Measurements from ENCODE around the gene LRMDA.

Gene LRMDA

DNA sequence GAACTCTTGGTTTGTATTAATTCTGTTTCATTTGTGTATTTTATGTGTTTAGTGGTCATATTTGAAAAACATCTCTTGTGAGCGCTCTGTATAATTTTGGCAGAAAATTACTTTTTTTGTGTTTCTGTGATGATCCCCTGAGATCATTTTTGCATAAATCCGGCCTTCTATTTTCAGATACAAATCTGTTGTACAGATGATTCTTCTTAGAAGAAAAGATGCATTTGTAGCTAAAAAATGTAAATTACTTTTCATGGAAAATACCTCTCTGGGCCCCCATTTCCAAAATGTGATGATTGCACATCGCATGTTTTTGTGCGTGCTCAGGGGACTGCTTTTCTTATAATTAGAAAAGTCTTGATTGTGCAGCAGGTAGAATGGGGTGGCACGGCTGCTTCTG is 395.4 kb downstream of the LRMDA start:
- H3K23ac ChIP-seq (ENCODE audit: low read length in 2 of 2): no peak overlapping the region
- H2BK15ac ChIP-seq (ENCODE audit: low read depth, poor library complexity, severe bottlenecking): no peak overlapping the region
- H3K9ac ChIP-seq (ENCODE audit: low read length): no peak overlapping the region
- no peak overlapping the region for H2AFZ ChIP-seq (ENCODE audit: low read depth, low read length)
- no peak overlapping the region for H2BK120ac ChIP-seq (ENCODE audit: low read depth, low read length)
- no peaks in the 10 kb centered on the region for H3K36me3 ChIP-seq (ENCODE audit: control insufficient read depth in 1 of 2, insufficient read depth in 2 of 2, low read depth in 1 of 2, low read length in 2 of 2)
- H4K91ac ChIP-seq (ENCODE audit: low read length): no peak overlapping the region
- no peaks in the 10 kb centered on the region for H3K79me1 ChIP-seq (replicated peaks; ENCODE audit: low read length, poor library complexity, severe bottlenecking)
- H3K18ac ChIP-seq (ENCODE audit: low read depth in 1 of 2, low read length in 2 of 2): no peak overlapping the region
- H3K4ac ChIP-seq (ENCODE audit: low read depth in 1 of 2, low read length in 2 of 2): no peak overlapping the region
- H3K27ac ChIP-seq (ENCODE audit: low read length, poor library complexity, severe bottlenecking): no peak overlapping the region
- H3K9me3 ChIP-seq (ENCODE audit: control insufficient read depth, low read length): peaks cover 4% of the 10 kb centered on the region
- H2BK12ac ChIP-seq (ENCODE audit: low read length in 2 of 2): no peak overlapping the region
- H2AK5ac ChIP-seq (ENCODE audit: low read length, severe bottlenecking): no peak overlapping the region
- no peak for DNase-seq
- H3K14ac ChIP-seq (ENCODE audit: low read length in 2 of 2): no peak overlapping the region
- H3K27me3 ChIP-seq (ENCODE audit: control insufficient read depth in 1 of 2, insufficient read depth in 1 of 2, low read length in 2 of 2): no peaks in the 10 kb centered on the region
- H2BK5ac ChIP-seq (ENCODE audit: low read depth, low read length, poor library complexity, severe bottlenecking): no peak overlapping the region
- H3K4me1 ChIP-seq (ENCODE audit: control insufficient read depth, insufficient read depth, low read depth, low read length): no peaks in the 10 kb centered on the region
- H3K4me2 ChIP-seq (ENCODE audit: low read length, poor library complexity, severe bottlenecking): no peak overlapping the region
- WGBS: 95% methylated on average over 3 of the region's 5 CpGs
- H4K8ac ChIP-seq (ENCODE audit: low read length): no peak overlapping the region
- no peak overlapping the region for H3K4me3 ChIP-seq (ENCODE audit: insufficient read depth in 1 of 2, low read depth in 1 of 2, low read length in 2 of 2)

- Histone ChIP-seq H3K18ac (ENCODE audit: low read depth in 1 of 2, low read length in 2 of 2) (no peak overlapping the region), H4K91ac (ENCODE audit: low read length) (no peak overlapping the region), H2BK120ac (ENCODE audit: low read depth, low read length) (no peak overlapping the region), H3K4ac (ENCODE audit: low read depth in 1 of 2, low read length in 2 of 2) (no peak overlapping the region), H2BK15ac (ENCODE audit: low read depth, poor library complexity, severe bottlenecking) (no peak overlapping the region), H3K23ac (ENCODE audit: low read length in 2 of 2) (no peak overlapping the region), H3K79me1 (replicated peaks; ENCODE audit: low read length, poor library complexity, severe bottlenecking) (no peaks in the 10 kb centered on the region), H2BK12ac (ENCODE audit: low read length in 2 of 2) (no peak overlapping the region), H3K4me3 (ENCODE audit: insufficient read depth in 1 of 2, low read depth in 1 of 2, low read length in 2 of 2) (no peak overlapping the region), H3K9ac (ENCODE audit: low read length) (no peak overlapping the region), H3K27ac (ENCODE audit: low read length, poor library complexity, severe bottlenecking) (no peak overlapping the region), H2AFZ (ENCODE audit: low read depth, low read length) (no peak overlapping the region), H3K14ac (ENCODE audit: low read length in 2 of 2) (no peak overlapping the region), H3K27me3 (ENCODE audit: control insufficient read depth in 1 of 2, insufficient read depth in 1 of 2, low read length in 2 of 2) (no peaks in the 10 kb centered on the region), H2AK5ac (ENCODE audit: low read length, severe bottlenecking) (no peak overlapping the region), H3K4me1 (ENCODE audit: control insufficient read depth, insufficient read depth, low read depth, low read length) (no peaks in the 10 kb centered on the region), H2BK5ac (ENCODE audit: low read depth, low read length, poor library complexity, severe bottlenecking) (no peak overlapping the region), H3K36me3 (ENCODE audit: control insufficient read depth in 1 of 2, insufficient read depth in 2 of 2, low read depth in 1 of 2, low read length in 2 of 2) (no peaks in the 10 kb centered on the region), H3K9me3 (ENCODE audit: control insufficient read depth, low read length) (no peaks in the 10 kb centered on the region), H4K8ac (ENCODE audit: low read length) (no peak overlapping the region), H3K4me2 (ENCODE audit: low read length, poor library complexity, severe bottlenecking) (no peak overlapping the region)
- WGBS: 95% methylated on average over 4 of the region's 5 CpGs
- no peak for DNase-seq
These were observed 396.2 kb downstream of the LRMDA start for GRCh38 chr10:75827587-75828021.

- DNase-seq: no peak
- H4K91ac ChIP-seq (ENCODE audit: low read length): no peak overlapping the region
- H3K4me2 ChIP-seq (ENCODE audit: low read length, poor library complexity, severe bottlenecking): no peak overlapping the region
- H3K14ac ChIP-seq (ENCODE audit: low read length in 2 of 2): no peak overlapping the region
- no peaks in the 10 kb centered on the region for H3K27me3 ChIP-seq (ENCODE audit: control insufficient read depth in 1 of 2, insufficient read depth in 1 of 2, low read length in 2 of 2)
- H2BK15ac ChIP-seq (ENCODE audit: low read depth, poor library complexity, severe bottlenecking): no peak overlapping the region
- no peak overlapping the region for H4K8ac ChIP-seq (ENCODE audit: low read length)
- H3K79me1 ChIP-seq (replicated peaks; ENCODE audit: low read length, poor library complexity, severe bottlenecking): no peaks in the 10 kb centered on the region
- no peaks in the 10 kb centered on the region for H3K9me3 ChIP-seq (ENCODE audit: control insufficient read depth, low read length)
- H3K18ac ChIP-seq (ENCODE audit: low read depth in 1 of 2, low read length in 2 of 2): no peak overlapping the region
- H2BK12ac ChIP-seq (ENCODE audit: low read length in 2 of 2): no peak overlapping the region
- no peak overlapping the region for H3K23ac ChIP-seq (ENCODE audit: low read length in 2 of 2)
- no peak overlapping the region for H3K4me3 ChIP-seq (ENCODE audit: insufficient read depth in 1 of 2, low read depth in 1 of 2, low read length in 2 of 2)
- no peak overlapping the region for H2BK120ac ChIP-seq (ENCODE audit: low read depth, low read length)
- no peaks in the 10 kb centered on the region for H3K36me3 ChIP-seq (ENCODE audit: control insufficient read depth in 1 of 2, insufficient read depth in 2 of 2, low read depth in 1 of 2, low read length in 2 of 2)
- 97% methylated on average over 3 of the region's 3 CpGs for WGBS
- H2BK5ac ChIP-seq (ENCODE audit: low read depth, low read length, poor library complexity, severe bottlenecking): no peak overlapping the region
- no peak overlapping the region for H3K4ac ChIP-seq (ENCODE audit: low read depth in 1 of 2, low read length in 2 of 2)
- no peak overlapping the region for H3K9ac ChIP-seq (ENCODE audit: low read length)
- no peak overlapping the region for H2AK5ac ChIP-seq (ENCODE audit: low read length, severe bottlenecking)
- H3K27ac ChIP-seq (ENCODE audit: low read length, poor library complexity, severe bottlenecking): no peak overlapping the region
- H2AFZ ChIP-seq (ENCODE audit: low read depth, low read length): no peak overlapping the region
- H3K4me1 ChIP-seq (ENCODE audit: control insufficient read depth, insufficient read depth, low read depth, low read length): no peaks in the 10 kb centered on the region
These were observed 397.0 kb downstream of the LRMDA start for GRCh38 chr10:75828413-75828812.

DNA sequence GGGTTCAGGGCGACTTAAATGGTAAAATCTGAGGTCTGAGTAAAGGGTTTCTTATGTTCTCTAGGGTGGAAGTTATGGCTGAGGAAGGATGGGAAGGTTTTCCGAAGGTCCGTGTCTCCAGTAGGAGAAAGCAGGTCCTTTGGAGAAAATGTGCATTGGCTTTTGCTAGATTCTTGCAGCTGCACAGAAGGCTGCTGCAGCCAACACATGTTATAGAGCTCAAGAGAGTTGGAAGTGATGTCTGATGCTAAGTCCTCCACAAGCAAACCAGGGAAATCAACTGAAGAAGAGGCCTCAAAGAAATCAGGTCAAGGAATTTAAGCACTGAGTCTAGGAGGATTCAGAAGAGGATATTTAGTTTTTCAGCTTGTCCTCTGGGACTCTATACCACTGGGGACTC is 404.6 kb downstream of the LRMDA start:
- H4K8ac ChIP-seq (ENCODE audit: low read length): no peak overlapping the region
- no peak overlapping the region for H3K4me3 ChIP-seq (ENCODE audit: insufficient read depth in 1 of 2, low read depth in 1 of 2, low read length in 2 of 2)
- no peak overlapping the region for H2BK5ac ChIP-seq (ENCODE audit: low read depth, low read length, poor library complexity, severe bottlenecking)
- no peaks in the 10 kb centered on the region for H3K36me3 ChIP-seq (ENCODE audit: control insufficient read depth in 1 of 2, insufficient read depth in 2 of 2, low read depth in 1 of 2, low read length in 2 of 2)
- H3K4me1 ChIP-seq (ENCODE audit: control insufficient read depth, insufficient read depth, low read depth, low read length): no peaks in the 10 kb centered on the region
- H3K18ac ChIP-seq (ENCODE audit: low read depth in 1 of 2, low read length in 2 of 2): no peak overlapping the region
- H3K9me3 ChIP-seq (ENCODE audit: control insufficient read depth, low read length): no peaks in the 10 kb centered on the region
- H2AK5ac ChIP-seq (ENCODE audit: low read length, severe bottlenecking): no peak overlapping the region
- no peak overlapping the region for H2BK120ac ChIP-seq (ENCODE audit: low read depth, low read length)
- 80% methylated on average over 3 of the region's 3 CpGs for WGBS
- H3K14ac ChIP-seq (ENCODE audit: low read length in 2 of 2): no peak overlapping the region
- no peak overlapping the region for H3K27ac ChIP-seq (ENCODE audit: low read length, poor library complexity, severe bottlenecking)
- no peak overlapping the region for H2BK12ac ChIP-seq (ENCODE audit: low read length in 2 of 2)
- no peak overlapping the region for H3K23ac ChIP-seq (ENCODE audit: low read length in 2 of 2)
- no peak for DNase-seq
- no peak overlapping the region for H2AFZ ChIP-seq (ENCODE audit: low read depth, low read length)
- no peaks in the 10 kb centered on the region for H3K79me1 ChIP-seq (replicated peaks; ENCODE audit: low read length, poor library complexity, severe bottlenecking)
- no peak overlapping the region for H3K9ac ChIP-seq (ENCODE audit: low read length)
- no peak overlapping the region for H4K91ac ChIP-seq (ENCODE audit: low read length)
- H3K4me2 ChIP-seq (ENCODE audit: low read length, poor library complexity, severe bottlenecking): no peak overlapping the region
- H3K27me3 ChIP-seq (ENCODE audit: control insufficient read depth in 1 of 2, insufficient read depth in 1 of 2, low read length in 2 of 2): peaks cover 0 to 4% of the 10 kb centered on the region in 2 experiments
- H3K4ac ChIP-seq (ENCODE audit: low read depth in 1 of 2, low read length in 2 of 2): no peak overlapping the region
- H2BK15ac ChIP-seq (ENCODE audit: low read depth, poor library complexity, severe bottlenecking): no peak overlapping the region

Measured in mesenchymal stem cell (in vitro differentiated cells and primary cell).